HL-60/S4 (cell line): ENCODE measurements around the gene GCK.

ENCODE experiments used
- in situ Hi-C: fragments of 300-500 bp; cut with MboI; formaldehyde crosslinking; loops from 2 replicates; pipeline ENCODE4 v1.14.3; 2022; ENCODE audit warnings: low sequenced_read_pairs

GCK gene

DNA sequence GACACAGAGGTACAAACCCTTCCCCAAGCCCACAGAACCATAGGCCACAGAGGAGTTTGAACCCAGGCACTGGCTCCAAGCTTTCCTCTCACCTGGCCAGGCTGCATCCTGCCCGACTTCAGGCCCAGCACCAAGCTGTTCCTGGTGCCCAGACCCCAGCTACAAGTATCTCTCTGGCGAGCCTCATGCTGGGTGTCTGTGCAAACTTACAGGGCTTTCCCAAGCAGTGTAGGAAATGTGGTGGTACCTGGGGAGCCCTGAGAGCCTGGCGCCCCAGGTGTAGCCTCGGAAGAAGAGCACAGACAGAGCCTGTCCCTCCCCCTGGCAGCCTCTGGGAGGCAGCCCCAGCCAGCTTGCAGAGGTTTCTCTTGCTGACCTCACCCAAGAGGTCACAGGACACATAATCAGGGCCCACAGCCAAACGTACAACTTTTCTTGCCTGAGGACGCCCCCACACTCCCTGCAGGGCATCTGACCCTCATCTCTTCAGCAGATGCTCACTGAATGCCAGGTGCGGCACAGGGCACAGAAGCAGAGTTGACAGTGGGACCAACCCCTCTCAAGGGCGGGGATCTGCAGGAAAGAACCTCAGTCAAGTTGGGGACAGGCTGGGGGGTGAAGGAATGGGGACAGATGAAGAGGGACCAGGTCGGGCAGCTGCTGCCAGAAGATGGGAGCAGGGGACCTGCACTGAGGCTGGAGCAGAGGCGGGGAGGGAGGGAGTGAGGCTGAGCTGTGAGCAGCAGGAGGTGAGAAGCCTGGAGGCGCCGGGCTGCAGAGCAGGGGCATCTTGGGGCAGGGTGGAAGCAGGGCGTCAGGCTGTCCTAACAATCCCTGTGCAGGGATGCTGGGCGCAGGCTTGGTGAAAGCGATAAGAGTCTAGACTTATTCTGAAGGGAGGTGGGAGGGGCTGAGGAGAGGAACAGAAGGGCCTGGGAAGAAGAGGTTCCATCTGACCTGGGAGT is 31.8 kb downstream of the GCK start:
- in situ Hi-C loops = no loop called here

DNA sequence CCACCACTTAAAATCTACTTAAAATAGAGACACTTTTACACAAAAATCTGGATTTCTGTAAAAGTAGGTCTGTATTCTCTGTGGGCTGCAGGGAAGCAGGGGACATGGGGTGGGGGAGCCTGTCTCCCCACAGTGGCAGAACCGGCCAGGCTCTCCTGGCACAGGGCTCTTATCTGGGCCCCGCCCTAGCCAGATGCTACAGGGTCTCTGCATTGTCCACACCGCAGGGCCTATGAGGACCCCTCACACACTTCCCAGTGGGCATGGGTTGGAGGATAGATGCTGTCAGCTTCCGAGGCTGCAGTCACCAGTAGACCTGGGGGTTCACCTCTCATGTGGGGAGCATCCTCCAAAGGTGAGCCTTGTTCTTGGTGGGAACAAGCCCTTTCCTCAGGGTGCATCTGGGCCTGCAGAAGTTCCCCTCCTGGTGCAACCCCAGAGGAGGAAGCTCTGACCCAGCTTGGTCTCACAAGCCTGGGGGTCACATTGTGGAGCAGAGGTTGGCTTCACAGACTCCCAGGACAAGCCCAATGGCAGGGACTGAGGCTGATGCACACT is 32.7 kb downstream of the GCK start:
- in situ Hi-C loops = no loop called here

DNA sequence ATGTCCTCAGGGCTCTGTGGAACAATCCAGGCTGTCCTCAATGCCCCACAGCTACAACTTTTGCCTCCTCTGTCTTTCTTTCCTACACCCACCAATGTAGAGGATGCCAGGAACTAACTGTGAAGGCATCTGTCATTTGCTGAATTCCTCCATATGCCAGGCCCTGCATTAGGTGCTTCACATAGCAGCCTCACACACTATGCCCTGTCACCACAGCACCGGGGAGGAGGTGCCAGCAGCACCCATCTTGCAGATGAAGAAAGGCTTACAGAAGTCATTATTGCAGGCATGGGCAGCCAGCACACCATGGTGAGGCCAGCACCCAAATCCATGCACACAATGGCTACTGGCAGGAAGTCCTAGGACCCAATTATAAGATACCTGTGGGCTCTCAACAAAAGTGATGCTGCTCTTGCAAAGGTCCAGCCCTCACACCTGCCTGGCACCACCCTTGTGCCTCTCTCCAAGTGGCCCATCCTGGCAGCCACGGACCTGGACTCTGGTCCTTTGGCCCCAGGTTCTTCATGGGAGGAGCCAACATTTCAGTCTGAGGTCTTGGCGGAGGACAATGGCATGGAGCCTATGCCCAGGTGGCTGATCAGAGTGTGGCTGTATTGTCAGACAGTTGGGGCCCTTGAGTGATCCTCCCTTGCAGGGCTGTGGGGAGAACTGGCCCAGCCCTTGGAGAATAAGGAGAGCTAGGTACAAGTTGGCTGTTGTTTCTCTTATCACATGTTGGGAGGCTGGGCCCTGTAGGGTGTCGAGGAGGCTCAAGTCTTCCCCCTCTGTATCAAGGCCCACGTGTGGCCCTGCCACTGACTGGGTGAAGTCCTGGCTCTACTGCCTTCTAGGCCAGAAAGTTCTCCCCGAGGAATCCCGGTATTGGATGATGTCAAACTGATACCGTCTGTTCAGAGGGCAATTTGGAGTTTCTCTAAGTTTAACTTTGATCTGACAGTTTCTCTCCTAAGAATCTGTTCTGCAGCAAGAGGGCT is 33.8 kb downstream of the GCK start:
- in situ Hi-C loops = no loop called here

DNA sequence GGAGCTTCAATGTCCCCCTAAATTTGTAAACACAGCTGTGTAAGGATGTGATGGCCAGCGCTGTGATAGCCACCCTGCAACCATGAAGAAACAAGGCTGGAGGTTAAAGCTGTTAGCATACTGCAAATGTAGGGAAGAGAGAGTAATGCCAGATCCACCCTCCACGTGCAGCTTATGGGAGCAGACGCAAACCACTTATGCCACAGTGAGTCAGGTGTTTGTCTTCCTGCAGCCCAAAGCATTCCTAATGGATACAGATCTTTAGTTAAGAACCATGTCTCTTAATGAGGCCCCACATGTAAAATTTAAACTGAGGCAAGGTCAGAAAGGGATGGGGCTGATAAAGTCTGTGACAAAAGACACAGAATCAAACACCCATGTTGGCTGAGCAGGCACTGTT is 34.5 kb downstream of the GCK start:
- in situ Hi-C loops = no loop called here

DNA sequence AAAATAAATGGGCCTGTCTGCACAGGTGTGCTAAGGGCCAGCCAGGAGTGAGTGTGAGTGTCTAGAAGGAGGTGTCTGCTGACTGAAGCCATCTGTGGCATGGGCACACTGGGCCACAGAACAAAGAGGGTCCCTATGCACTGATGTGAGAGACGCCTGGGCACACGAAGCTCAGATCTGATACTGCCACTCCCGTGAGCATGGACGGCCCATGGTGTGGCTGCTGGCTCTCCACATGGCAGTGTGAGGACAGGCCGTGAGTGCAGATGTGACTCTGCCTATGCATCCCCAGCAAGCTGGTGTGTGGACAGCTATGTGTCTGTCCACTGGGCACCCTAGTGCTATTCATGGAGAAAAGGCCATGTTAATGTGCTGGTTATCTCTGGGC is 35.3 kb downstream of the GCK start:
- in situ Hi-C loops = no loop called here

DNA sequence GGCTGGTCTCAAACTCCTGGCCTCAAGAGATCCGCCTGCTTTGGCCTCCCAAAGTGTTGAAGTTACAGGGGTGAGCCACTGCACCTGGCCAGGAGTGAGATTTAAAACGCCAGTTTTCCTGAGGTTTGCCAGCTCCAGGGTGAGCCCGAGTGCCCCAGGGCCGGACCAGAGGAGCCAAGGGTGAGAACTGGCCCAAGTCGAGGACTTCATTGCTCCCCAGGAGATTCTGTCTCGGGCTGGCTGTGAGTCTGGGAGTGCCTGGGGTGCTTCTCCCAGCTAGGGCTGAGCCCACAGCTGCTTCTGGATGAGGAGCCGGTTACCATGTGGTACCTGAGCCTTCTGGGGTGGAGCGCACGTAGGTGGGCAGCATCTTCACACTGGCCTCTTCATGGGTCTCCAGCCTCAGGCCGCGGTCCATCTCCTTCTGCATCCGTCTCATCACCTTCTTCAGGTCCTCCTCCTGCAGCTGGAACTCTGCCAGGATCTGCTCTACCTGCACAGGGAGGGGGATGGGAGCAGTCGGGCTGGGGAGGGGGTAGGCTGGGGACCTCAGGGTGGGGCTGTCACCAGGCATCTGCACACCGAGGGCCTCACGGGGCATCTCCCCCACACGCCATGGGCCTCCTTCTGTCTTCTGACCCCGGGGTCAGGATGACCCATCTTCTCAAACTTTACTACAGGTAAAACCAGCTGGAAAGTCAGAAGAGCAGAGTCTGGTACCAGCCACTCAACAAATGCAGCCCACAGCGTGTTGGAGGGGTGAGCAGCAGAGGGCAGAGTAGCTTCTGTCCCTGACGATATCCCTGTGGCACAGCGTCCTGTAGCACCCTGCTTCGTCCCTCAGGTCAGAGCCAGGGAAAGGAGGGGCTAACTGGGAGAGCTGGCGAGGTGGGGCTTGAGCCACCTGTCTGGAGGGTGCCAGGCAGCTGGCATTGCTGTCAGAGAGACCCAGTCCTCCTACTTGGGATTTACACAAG is 36.0 kb downstream of the GCK start:
- in situ Hi-C loops = no loop called here

DNA sequence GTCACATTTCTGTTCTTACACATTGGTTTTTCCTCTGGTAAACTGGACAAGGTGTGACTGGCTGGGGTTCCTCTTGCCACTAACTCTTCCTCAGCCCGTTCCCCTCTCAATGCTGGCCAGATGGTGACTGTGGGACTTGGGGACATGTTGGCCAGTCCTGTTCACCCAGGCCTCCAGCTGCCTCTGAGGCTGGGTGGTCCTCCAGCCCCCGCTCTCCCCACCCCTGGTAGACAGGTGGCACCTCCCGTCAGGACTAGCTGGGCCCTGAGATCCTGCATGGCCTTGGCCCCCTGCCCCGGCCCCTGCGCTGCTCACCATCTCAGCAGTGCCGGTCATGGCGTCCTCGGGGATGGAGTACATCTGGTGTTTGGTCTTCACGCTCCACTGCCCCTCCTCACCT is 37.3 kb downstream of the GCK start:
- in situ Hi-C loops = no loop called here

DNA sequence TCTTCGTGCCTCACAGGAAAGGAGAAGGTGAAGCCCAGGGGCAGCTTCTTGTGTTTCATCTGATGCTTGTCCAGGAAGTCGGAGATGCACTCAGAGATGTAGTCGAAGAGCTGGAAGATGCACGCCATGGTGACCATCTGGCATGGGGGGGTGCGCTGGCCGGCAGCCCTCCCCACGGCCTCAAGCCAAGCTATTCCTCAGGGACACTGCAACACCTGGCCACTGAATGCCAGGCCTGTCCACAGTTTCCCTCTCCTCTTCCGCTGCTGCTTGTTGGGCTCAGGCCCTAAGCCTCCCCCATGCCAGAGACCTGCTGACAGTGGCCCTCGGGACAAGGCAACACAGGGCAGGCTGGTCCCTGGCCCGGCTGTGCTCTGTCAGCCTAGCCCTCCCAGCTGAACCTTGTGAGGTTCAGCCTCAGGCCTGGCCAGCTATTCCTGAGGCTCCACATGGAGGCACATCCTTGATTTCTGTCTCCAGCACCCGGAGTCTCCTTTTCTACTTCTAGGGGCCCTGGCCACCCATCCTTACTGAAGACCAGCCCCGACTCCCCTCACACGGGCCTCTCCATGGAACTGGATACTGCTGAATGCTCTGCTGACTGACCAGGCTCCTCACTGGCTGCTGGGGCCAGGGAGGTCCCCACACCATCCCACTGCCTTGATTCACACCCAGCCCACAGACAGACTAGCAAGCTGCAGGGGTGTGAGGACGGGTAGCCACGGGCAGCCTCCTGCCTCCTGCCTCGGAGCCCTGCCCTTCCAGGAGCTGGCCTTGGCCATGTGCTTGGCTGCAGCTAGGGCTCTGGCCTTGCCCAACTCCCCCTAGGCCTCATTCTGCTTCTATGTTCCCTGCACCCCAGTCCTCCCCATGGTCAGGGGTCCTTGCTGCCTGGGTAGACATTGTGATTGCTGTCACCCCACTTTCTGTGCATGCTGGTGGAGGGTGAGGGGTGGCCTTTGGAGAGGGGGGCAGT is 38.0 kb downstream of the GCK start:
- in situ Hi-C loops = no loop called here

DNA sequence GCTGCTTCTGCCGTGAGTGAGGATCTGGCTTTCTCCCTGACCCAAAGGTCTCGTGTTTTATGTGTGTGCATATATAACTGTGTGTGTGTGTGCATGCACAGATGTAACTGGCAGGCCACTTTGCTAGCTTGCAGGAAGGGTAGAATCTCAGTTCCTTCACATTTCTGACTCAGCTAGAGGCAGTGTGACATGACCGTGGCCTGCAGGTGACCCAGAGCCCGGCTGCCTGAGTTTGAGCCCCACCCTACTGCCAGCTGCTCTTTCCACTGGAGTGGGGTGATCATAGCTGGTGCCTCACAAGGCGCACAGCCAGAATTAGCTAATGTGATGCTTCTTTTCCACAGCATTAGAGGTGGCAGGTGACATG is 38.8 kb downstream of the GCK start:
- in situ Hi-C loops = no loop called here

DNA sequence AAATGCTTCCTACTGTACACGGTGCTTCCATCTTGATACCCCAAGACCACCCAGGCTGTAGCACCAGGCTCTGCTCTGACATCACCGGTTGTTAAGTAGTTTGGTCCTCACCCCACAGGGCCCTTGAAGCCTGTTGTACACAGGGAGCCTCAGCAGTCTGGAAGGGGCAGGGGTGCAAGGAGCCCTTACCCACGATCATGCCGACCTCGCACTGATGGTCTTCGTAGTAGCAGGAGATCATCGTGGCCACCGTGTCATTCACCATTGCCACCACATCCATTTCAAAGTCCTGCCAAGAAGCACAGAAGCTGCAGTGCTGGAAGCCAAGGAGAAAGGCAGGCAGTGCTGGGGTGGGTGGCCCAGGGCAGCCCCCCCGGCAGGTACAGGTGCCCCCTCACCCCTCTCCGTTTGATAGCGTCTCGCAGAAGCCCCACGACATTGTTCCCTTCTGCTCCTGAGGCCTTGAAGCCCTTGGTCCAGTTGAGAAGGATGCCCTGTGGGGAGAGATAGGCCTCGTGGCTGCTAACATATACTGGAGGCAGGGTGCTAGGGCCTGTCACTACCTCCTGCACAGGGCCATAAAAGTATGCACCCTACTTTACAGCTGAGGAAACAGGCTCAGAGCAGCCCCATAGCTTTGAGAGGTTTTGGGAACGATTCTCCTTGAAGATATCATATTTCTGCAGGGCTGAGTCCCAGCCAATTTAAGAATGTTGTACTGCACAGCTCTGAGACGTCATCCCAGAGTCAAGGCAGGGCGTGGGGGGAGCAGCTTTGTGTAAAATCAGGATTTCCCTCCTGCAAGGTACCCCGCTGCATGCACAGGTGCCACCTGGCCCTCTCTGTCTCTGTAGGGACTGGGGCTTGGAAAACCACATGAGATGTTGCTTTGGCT is 39.4 kb downstream of the GCK start:
- in situ Hi-C loops = no loop called here

DNA sequence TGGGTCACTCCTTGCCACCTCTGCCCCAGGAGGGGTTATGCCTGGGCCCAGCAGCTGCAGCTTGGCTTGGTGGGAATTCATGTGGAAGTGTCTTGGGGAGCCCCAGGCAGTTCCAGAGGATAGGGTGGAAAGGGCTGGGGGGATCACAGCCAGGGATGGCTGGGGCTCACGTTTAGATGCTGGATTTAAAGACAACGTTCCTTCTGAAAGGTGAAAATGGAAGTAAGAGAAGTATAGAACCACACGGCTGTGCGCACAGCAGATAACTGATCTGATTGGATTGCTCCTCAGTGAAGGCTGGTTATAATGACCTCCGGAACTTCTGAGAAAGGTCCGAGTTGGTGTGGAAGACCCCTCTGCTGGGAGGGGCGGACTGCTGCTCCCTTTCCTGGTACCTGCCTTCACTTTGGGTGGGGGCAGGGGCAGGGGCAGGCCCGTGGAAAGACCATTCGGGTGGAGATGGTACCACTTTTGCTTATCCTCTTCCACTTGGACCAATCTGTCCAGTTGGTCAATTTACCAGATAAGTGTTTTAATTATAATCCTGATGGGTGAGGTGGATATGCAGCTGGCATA is 40.2 kb downstream of the GCK start:
- in situ Hi-C loops = no loop called here

DNA sequence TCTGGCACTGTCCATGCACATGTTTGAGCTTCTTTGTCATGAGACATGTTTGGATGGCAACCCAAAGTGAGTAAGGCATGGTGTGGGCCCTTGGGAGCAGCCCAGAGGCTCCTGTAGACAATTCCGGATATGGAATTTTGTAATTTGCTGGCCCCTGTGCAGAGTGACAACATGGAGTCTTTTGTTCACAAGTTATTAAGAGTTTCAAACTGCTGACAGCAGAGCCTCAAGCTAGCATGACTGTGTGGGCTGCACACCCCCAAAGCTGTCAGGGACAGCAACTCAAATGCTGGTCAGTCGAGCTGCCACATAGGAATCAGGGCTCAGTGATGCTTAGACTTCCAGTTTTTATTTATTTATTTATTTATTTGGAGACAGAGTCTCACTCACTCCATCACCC is 41.1 kb downstream of the GCK start:
- in situ Hi-C loops = no loop called here

DNA sequence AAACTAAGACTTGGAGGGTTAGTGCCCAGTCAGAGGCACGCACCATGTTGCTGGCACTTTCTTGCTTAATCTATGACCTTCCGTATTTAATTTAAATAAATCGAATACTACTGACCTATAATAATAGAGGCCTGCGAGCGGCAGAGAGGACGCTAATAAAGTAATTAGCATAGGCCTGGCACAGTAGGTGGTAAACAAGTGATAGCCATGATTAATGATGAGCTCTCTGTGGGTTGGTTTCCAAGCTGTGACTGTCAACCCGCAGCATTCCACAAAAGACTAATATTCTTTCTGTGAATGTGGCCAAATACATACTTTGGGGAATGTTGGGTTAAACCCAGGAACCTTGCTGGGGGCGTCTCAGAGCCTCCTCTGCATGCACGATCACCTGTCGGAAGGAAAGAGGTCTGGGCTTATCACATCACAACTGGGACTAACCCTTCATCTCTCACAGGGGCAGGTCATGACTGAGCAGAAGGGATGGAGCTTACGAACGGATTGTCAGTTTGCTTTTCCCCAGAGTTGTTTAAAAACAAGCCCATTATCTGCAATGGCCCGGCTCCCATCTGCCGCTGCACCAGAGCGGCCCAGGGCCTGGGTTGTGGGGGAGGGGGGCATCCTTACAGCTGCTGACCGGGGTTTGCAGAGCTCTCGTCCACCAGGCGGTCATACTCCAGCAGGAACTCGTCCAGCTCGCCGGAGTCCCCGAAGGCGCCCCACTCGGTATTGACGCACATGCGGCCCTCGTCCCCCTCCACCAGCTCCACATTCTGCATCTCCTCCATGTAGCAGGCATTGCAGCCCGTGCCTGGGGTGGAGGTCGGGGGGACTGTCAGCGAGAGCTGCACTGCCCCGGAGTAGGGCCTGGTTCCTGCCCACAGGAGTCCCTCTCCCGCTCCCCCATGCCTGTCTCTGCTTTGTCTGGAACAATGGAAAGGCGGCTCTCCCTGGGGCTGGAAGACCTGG is 41.9 kb downstream of the GCK start:
- in situ Hi-C loops = no loop called here

DNA sequence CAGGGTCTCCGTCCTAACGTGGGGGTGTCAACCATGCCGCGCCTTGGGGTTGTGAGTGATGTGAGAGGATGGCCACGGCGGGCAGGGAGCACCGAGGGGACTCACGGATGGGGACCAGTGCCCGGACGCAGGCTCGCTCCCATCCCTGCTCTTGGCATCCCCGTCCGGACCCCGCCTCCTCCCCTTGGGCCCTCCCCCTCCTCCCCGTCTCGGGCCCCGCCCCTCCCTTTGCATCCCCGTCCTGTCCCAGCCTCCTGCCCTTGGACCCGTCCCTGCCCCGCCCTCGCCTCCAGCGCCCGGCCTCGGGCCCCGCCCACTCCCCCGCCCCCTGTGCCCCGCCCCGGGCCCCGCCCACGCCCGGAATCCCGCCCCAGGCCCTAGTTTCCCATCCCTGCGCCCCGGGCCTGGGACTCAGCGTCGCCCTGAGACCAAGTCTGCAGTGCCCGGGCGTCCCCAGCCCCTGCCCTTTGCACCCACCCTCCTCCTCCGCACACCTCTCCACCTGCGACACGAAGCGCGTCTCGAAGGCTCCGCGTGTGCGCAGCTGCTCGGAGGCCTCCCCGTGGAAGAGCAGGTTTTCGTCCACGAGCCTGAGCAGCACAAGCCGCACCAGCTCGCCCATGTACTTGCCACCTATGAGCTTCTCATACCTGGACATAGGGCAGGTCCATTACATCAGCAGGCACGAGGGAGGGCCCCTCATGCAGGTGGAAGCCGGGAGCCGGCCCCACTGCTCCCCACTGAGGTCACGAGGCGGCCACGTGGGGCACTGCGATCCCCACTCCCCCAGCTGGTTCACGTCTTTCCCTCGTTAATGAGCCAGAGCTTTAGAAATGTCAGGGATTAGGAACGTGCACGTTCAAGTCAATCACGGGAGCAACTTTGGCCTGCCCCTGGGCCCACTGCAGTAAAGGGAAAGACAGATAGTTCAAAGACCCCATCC is 43.0 kb downstream of the GCK start:
- in situ Hi-C loops = no loop called here

DNA sequence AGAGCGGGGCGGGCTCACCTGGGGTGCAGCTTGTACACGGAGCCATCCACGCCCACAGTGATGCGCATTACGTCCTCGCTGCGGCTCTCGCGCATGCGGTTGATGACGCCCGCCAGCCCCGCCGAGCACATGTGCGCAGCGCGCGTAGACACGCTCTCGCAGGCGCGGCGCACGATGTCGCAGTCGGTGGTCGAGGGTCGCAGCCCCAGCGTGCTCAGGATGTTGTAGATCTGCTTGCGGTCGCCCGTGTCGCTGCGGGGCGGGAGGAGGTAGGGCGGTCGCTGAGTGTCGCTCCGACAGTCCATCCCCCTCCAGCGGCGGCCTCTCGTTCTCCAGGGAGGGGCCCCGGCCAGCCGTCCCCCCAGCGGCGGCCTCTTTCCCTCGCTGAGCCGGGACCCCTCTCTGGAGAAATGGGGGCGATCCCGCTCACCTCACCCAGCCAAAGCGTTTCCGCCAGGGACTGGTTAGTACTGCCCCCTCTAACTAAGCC is 43.7 kb downstream of the GCK start:
- in situ Hi-C loops = no loop called here
